ENCODE data around the gene TCN1.
"Not testable (repeated sequence)": the region's sequence is repeated elsewhere in the genome, so short reads cannot be mapped to it uniquely, and the experiment has no call there.

Gene TCN1

GRCh38 chr11:59866397-59866796 lies at the start of gene TCN1:
TCN1 (minus strand) TSS chr11:59866487; CDS start chr11:59866470, 17 bp downstream.
- Histone ChIP-seq H3K9me3 (ENCODE audit: low read length) (no peaks in the 10 kb centered on the region), H3K4me1 (ENCODE audit: insufficient read depth, low read length) (peaks cover 2% of the 10 kb centered on the region), H3K27me3 (ENCODE audit: insufficient read depth, low read length) (no peaks in the 10 kb centered on the region), H2AFZ (ENCODE audit: low read depth, low read length) (no peak within 1 kb of the TSS), H3K36me3 (ENCODE audit: insufficient read depth, low read length) (no peaks in the 10 kb centered on the region), H3K4me3 (ENCODE audit: low read length) (no peak within 1 kb of the TSS)

GRCh38 chr11:59903569-59903968 lies 37.3 kb upstream of the TCN1 start:
- not testable (repeated sequence) for H3K9me3 ChIP-seq (ENCODE audit: low read length); H3K27me3 ChIP-seq (ENCODE audit: insufficient read depth, low read length); H3K36me3 ChIP-seq (ENCODE audit: insufficient read depth, low read length); H3K4me3 ChIP-seq (ENCODE audit: low read length); H3K4me1 ChIP-seq (ENCODE audit: insufficient read depth, low read length); H2AFZ ChIP-seq (ENCODE audit: low read depth, low read length)

GRCh38 chr11:59901306-59901705 lies 35.0 kb upstream of the TCN1 start:
- Histone ChIP-seq H3K9me3 (ENCODE audit: low read length) (no peaks in the 10 kb centered on the region), H3K4me3 (ENCODE audit: low read length) (no peak overlapping the region), H3K36me3 (ENCODE audit: insufficient read depth, low read length) (no peaks in the 10 kb centered on the region), H3K27me3 (ENCODE audit: insufficient read depth, low read length) (no peaks in the 10 kb centered on the region), H2AFZ (ENCODE audit: low read depth, low read length) (no peak overlapping the region), H3K4me1 (ENCODE audit: insufficient read depth, low read length) (no peaks in the 10 kb centered on the region)

GRCh38 chr11:59900366-59901126 lies 34.3 kb upstream of the TCN1 start:
- no peaks in the 10 kb centered on the region for H3K36me3 ChIP-seq (ENCODE audit: insufficient read depth, low read length)
- no peaks in the 10 kb centered on the region for H3K9me3 ChIP-seq (ENCODE audit: low read length)
- no peaks in the 10 kb centered on the region for H3K4me1 ChIP-seq (ENCODE audit: insufficient read depth, low read length)

GRCh38 chr11:59899532-59899931 lies 33.2 kb upstream of the TCN1 start:
- Histone ChIP-seq H3K4me3 (ENCODE audit: low read length) (no peak overlapping the region), H3K27me3 (ENCODE audit: insufficient read depth, low read length) (no peaks in the 10 kb centered on the region), H2AFZ (ENCODE audit: low read depth, low read length) (no peak overlapping the region), H3K4me1 (ENCODE audit: insufficient read depth, low read length) (no peaks in the 10 kb centered on the region), H3K9me3 (ENCODE audit: low read length) (no peaks in the 10 kb centered on the region), H3K36me3 (ENCODE audit: insufficient read depth, low read length) (no peaks in the 10 kb centered on the region)

More at GRCh38 chr11:59900366-59901126, 34.3 kb upstream of the TCN1 start:
- Histone ChIP-seq H3K4me3 (ENCODE audit: low read length) (no peak overlapping the region), H3K27me3 (ENCODE audit: insufficient read depth, low read length) (no peaks in the 10 kb centered on the region), H2AFZ (ENCODE audit: low read depth, low read length) (no peak overlapping the region)

GRCh38 chr11:59898650-59899049 lies 32.4 kb upstream of the TCN1 start:
- no peaks in the 10 kb centered on the region for H3K27me3 ChIP-seq (ENCODE audit: insufficient read depth, low read length)
- H3K4me1 ChIP-seq (ENCODE audit: insufficient read depth, low read length), result no peaks in the 10 kb centered on the region
- H3K9me3 ChIP-seq (ENCODE audit: low read length), result no peaks in the 10 kb centered on the region
- no peak overlapping the region for H2AFZ ChIP-seq (ENCODE audit: low read depth, low read length)
- H3K4me3 ChIP-seq (ENCODE audit: low read length), result no peak overlapping the region
- no peaks in the 10 kb centered on the region for H3K36me3 ChIP-seq (ENCODE audit: insufficient read depth, low read length)

GRCh38 chr11:59898046-59898445 lies 31.8 kb upstream of the TCN1 start:
- H2AFZ ChIP-seq (ENCODE audit: low read depth, low read length), result no peak overlapping the region
- H3K4me1 ChIP-seq (ENCODE audit: insufficient read depth, low read length), result no peaks in the 10 kb centered on the region
- no peak overlapping the region for H3K4me3 ChIP-seq (ENCODE audit: low read length)
- no peaks in the 10 kb centered on the region for H3K9me3 ChIP-seq (ENCODE audit: low read length)
- H3K27me3 ChIP-seq (ENCODE audit: insufficient read depth, low read length), result no peaks in the 10 kb centered on the region
- H3K36me3 ChIP-seq (ENCODE audit: insufficient read depth, low read length), result no peaks in the 10 kb centered on the region

GRCh38 chr11:59894616-59895015 lies 28.3 kb upstream of the TCN1 start:
- Histone ChIP-seq H3K9me3 (ENCODE audit: low read length) (no peaks in the 10 kb centered on the region), H3K36me3 (ENCODE audit: insufficient read depth, low read length) (no peaks in the 10 kb centered on the region), H3K27me3 (ENCODE audit: insufficient read depth, low read length) (no peaks in the 10 kb centered on the region), H3K4me1 (ENCODE audit: insufficient read depth, low read length) (no peaks in the 10 kb centered on the region), H2AFZ (ENCODE audit: low read depth, low read length) (no peak overlapping the region), H3K4me3 (ENCODE audit: low read length) (no peak overlapping the region)

GRCh38 chr11:59891781-59892181 lies 25.5 kb upstream of the TCN1 start:
- no peaks in the 10 kb centered on the region for H3K36me3 ChIP-seq (ENCODE audit: insufficient read depth, low read length)
- no peaks in the 10 kb centered on the region for H3K9me3 ChIP-seq (ENCODE audit: low read length)
- H3K4me3 ChIP-seq (ENCODE audit: low read length), result no peak overlapping the region
- H2AFZ ChIP-seq (ENCODE audit: low read depth, low read length), result no peak overlapping the region
- no peaks in the 10 kb centered on the region for H3K27me3 ChIP-seq (ENCODE audit: insufficient read depth, low read length)
- no peaks in the 10 kb centered on the region for H3K4me1 ChIP-seq (ENCODE audit: insufficient read depth, low read length)

- not testable (repeated sequence) for H3K4me1 ChIP-seq (ENCODE audit: insufficient read depth, low read length); H3K36me3 ChIP-seq (ENCODE audit: insufficient read depth, low read length); H3K9me3 ChIP-seq (ENCODE audit: low read length); H3K27me3 ChIP-seq (ENCODE audit: insufficient read depth, low read length); H3K4me3 ChIP-seq (ENCODE audit: low read length); H2AFZ ChIP-seq (ENCODE audit: low read depth, low read length)
Observed at GRCh38 chr11:59887156-59887555, 20.9 kb upstream of the TCN1 start.

GRCh38 chr11:59883597-59883996 lies 17.3 kb upstream of the TCN1 start:
- no peak overlapping the region for H3K4me3 ChIP-seq (ENCODE audit: low read length)
- H3K36me3 ChIP-seq (ENCODE audit: insufficient read depth, low read length), result no peaks in the 10 kb centered on the region
- no peak overlapping the region for H2AFZ ChIP-seq (ENCODE audit: low read depth, low read length)
- no peaks in the 10 kb centered on the region for H3K4me1 ChIP-seq (ENCODE audit: insufficient read depth, low read length)
- no peaks in the 10 kb centered on the region for H3K9me3 ChIP-seq (ENCODE audit: low read length)
- H3K27me3 ChIP-seq (ENCODE audit: insufficient read depth, low read length), result no peaks in the 10 kb centered on the region

- H3K27me3 ChIP-seq (ENCODE audit: insufficient read depth, low read length), result no peaks in the 10 kb centered on the region
- H3K4me3 ChIP-seq (ENCODE audit: low read length), result no peak overlapping the region
- H3K36me3 ChIP-seq (ENCODE audit: insufficient read depth, low read length), result no peaks in the 10 kb centered on the region
Observed at GRCh38 chr11:59879567-59879966, 13.3 kb upstream of the TCN1 start.

GRCh38 chr11:59878575-59878974 lies 12.3 kb upstream of the TCN1 start, which contains the start of gene OOSP3:
OOSP3 (plus strand) TSS chr11:59878782; CDS start chr11:59878809, 27 bp downstream.
- Histone ChIP-seq H3K36me3 (ENCODE audit: insufficient read depth, low read length) (no peaks in the 10 kb centered on the region), H2AFZ (ENCODE audit: low read depth, low read length) (no peak within 1 kb of the TSS), H3K9me3 (ENCODE audit: low read length) (no peaks in the 10 kb centered on the region), H3K27me3 (ENCODE audit: insufficient read depth, low read length) (no peaks in the 10 kb centered on the region), H3K4me3 (ENCODE audit: low read length) (no peak within 1 kb of the TSS), H3K4me1 (ENCODE audit: insufficient read depth, low read length) (no peaks in the 10 kb centered on the region)

More at GRCh38 chr11:59879567-59879966, 13.3 kb upstream of the TCN1 start:
- H2AFZ ChIP-seq (ENCODE audit: low read depth, low read length), result no peak overlapping the region
- no peaks in the 10 kb centered on the region for H3K4me1 ChIP-seq (ENCODE audit: insufficient read depth, low read length)
- no peaks in the 10 kb centered on the region for H3K9me3 ChIP-seq (ENCODE audit: low read length)

- Histone ChIP-seq H3K9me3 (ENCODE audit: low read length) (no peaks in the 10 kb centered on the region), H3K27me3 (ENCODE audit: insufficient read depth, low read length) (no peaks in the 10 kb centered on the region), H3K4me1 (ENCODE audit: insufficient read depth, low read length) (no peaks in the 10 kb centered on the region), H3K36me3 (ENCODE audit: insufficient read depth, low read length) (no peaks in the 10 kb centered on the region), H2AFZ (ENCODE audit: low read depth, low read length) (no peak overlapping the region), H3K4me3 (ENCODE audit: low read length) (no peak overlapping the region)
Observed at GRCh38 chr11:59877784-59878183, 11.5 kb upstream of the TCN1 start.

Data from neuron (in vitro differentiated cells).